ENCODE measurements around the gene MAPK7. TPM values are rescaled to one million over a fixed set of nuclear protein-coding genes. Genes with fewer than 3 reads are reported as not detected.
A peak's percentile ranks its signal among the peaks of the same experiment; 100 is the strongest.

The MAPK7 gene
- total RNA-seq, 2 donors from 2014 or later: 15.9 to 17.8 TPM

DNA sequence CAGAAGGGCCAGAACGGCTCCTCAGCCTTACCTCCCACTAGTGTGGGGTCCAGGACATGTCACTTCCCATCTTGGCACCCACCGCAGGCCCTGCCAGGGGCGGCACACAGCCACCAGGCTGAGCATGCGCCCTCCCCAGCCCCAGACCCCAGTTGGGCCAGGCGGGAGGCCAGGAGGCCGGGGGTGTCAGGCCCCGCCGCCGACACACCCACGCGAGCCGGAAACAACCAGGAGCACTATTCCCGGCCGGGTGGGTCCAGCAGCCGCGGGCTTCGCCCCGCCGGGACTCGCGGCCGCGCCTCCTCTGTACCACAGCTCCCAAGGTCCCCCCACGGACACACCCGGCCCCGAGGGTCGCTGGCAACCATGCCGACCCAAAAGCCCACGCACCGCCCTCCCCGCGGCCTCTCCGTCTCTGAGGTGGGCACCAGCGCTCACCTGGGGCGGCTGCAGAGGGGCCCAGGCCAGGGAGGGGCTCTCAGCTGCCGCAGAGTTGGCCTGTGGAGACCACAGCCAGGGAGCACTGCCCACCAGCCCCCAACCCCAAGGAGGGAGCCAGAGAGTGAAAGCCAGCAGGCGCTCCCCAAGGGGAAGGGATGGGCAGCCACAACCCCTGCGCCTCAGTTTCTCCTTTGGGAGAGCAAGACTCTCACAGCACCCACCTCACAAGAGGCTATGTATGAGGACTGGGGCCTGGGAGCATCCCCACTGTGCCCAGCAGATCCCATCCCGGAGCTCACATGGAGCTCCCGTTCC is 33.8 kb upstream of the MAPK7 start:
- H3K4me1 ChIP-seq: peaks cover 0 to 68% of the 10 kb centered on the region in 2 donors
- TF ChIP-seq, protein P1, sequence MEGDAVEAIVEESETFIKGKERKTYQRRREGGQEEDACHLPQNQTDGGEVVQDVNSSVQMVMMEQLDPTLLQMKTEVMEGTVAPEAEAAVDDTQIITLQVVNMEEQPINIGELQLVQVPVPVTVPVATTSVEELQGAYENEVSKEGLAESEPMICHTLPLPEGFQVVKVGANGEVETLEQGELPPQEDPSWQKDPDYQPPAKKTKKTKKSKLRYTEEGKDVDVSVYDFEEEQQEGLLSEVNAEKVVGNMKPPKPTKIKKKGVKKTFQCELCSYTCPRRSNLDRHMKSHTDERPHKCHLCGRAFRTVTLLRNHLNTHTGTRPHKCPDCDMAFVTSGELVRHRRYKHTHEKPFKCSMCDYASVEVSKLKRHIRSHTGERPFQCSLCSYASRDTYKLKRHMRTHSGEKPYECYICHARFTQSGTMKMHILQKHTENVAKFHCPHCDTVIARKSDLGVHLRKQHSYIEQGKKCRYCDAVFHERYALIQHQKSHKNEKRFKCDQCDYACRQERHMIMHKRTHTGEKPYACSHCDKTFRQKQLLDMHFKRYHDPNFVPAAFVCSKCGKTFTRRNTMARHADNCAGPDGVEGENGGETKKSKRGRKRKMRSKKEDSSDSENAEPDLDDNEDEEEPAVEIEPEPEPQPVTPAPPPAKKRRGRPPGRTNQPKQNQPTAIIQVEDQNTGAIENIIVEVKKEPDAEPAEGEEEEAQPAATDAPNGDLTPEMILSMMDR (IDR thresholded peaks at IDR 0.05): no peak
- no peak overlapping the region for H3K4me3 ChIP-seq
- DNase-seq (ENCODE audit: low spot score): no peak
- H3K27me3 ChIP-seq: no peaks in the 10 kb centered on the region
- peak overlapping the region in 1 of 2 donors; percentile 56 for H3K27ac ChIP-seq
- H3K9me3 ChIP-seq: no peaks in the 10 kb centered on the region
- no peaks in the 10 kb centered on the region for H3K36me3 ChIP-seq

DNA sequence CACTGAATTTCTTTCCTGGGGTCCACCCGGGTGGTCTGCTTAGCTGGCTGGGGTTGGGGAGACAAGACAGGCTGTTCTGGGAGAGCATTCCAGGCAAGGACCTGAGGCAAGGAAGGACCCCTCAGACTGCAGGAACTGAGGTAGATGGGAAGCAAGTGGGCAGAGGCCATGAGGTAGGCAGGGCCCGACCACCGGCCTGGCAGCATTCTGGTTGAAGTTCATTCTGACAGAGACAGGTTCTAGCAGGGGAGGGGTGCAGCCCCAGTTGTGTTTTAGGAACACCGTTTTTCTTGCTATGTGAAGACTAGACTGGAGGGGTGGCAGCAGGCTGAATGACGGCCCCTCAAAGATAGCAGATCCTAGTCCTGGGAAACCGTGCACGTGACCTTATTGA is 33.2 kb upstream of the MAPK7 start:
- no peaks in the 10 kb centered on the region for H3K27me3 ChIP-seq
- H3K9me3 ChIP-seq: no peaks in the 10 kb centered on the region
- H3K4me3 ChIP-seq: no peak overlapping the region
- no peak for DNase-seq (ENCODE audit: low spot score)
- H3K4me1 ChIP-seq: peaks cover 0 to 68% of the 10 kb centered on the region in 2 donors
- TF ChIP-seq, protein P1 (IDR thresholded peaks at IDR 0.05): no peak
- no peak overlapping the region for H3K27ac ChIP-seq
- H3K36me3 ChIP-seq: no peaks in the 10 kb centered on the region

DNA sequence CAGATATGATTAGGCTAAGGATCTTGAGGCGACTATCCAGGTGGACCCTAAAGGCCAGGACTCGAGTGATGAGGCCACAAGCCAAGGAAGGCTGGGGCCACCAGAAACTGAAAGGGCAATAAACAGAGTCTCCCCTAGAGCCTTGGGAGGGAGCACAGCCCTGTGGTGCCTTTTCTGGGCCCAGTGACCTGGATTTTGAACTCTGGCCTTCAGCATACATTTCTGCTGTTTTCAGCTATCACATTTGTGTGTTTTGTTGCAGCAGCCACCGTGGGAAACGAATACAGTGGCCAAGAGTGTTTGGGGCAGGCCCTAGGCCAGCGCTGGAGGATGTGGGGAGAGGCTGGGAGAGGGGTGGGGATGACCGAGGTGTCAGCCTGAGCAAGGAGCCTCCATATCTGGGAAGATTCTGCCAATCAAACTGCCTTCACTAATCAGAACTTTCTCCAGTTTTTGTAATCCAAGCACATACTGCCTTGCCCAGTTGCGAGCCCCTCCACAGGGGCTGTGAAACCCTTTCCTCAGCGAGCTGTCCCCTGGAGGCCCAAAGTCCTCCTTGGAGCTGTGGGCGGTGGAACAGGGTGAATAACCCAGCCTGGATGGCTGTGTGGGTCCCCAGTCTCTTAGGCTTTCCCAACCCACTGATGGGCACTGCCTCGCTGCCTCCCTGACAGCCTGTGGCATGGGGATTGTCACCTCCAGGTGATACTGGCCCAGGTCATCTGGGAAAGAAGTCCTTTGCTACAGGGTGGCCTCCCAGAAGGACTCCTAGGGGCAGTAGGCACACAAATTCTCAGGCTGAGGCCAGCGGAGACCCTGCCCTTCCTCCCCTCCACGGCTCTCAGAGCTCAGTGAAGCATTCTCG is 32.6 kb upstream of the MAPK7 start:
- TF ChIP-seq, protein P1 (IDR thresholded peaks at IDR 0.05): no peak
- Histone ChIP-seq H3K36me3 (no peaks in the 10 kb centered on the region), H3K27me3 (no peaks in the 10 kb centered on the region), H3K9me3 (no peaks in the 10 kb centered on the region), H3K27ac (peak overlapping the region; percentile 78 to 81), H3K4me3 (no peak overlapping the region), H3K4me1 (peaks cover 0 to 68% of the 10 kb centered on the region in 2 donors)
- DNase-seq (ENCODE audit: low spot score): no peak

DNA sequence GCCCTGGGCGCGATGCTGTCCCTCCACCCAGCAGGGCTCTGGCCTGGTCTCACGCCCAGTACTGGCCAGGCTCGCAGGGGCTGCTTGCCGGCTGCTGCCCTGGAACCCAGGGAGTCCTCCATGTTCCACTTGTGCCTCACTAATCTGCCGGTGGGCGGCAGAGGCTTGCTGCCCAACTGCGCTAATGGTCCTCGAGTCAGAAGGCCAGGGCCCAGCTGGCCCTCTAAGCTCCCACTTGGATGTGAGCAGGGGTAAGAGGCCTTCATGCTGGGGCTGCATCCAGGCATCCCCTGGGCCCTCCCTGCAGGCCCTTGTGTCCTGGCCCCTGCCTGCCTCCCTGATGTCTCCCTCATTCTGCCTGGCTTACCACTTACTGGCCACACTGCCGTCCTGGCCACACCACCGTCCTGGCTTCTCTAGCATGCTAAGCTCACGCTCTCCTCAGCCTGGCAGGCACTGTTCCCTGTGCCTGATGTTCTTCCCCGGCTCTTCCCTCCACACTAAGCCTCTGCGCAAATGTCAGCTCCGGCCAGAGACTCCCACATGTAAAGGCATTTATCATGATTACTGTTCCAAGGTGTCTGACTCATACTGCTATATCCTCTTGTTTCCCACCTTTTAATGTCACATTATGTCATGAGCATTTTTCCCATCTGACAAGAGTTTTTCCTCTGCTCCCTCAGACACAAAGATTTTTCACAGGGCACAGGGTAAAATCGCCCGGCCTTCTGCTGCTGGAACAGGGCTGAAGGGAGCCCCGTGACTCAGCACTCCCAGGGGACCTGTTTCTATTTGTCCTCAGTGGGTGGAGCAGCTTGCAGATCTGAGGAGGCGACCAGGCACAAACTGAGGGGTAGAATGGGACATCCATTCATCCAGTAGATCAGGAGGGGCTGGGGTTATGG is 31.7 kb upstream of the MAPK7 start:
- Histone ChIP-seq H3K36me3 (no peaks in the 10 kb centered on the region), H3K27me3 (no peaks in the 10 kb centered on the region), H3K4me1 (peaks cover 0 to 66% of the 10 kb centered on the region in 2 donors), H3K4me3 (no peak overlapping the region), H3K9me3 (no peaks in the 10 kb centered on the region), H3K27ac (peak overlapping the region; percentile 78 to 81)
- DNase-seq (ENCODE audit: low spot score): peak; percentile 93
- TF ChIP-seq, protein P1 (IDR thresholded peaks at IDR 0.05): no peak

DNA sequence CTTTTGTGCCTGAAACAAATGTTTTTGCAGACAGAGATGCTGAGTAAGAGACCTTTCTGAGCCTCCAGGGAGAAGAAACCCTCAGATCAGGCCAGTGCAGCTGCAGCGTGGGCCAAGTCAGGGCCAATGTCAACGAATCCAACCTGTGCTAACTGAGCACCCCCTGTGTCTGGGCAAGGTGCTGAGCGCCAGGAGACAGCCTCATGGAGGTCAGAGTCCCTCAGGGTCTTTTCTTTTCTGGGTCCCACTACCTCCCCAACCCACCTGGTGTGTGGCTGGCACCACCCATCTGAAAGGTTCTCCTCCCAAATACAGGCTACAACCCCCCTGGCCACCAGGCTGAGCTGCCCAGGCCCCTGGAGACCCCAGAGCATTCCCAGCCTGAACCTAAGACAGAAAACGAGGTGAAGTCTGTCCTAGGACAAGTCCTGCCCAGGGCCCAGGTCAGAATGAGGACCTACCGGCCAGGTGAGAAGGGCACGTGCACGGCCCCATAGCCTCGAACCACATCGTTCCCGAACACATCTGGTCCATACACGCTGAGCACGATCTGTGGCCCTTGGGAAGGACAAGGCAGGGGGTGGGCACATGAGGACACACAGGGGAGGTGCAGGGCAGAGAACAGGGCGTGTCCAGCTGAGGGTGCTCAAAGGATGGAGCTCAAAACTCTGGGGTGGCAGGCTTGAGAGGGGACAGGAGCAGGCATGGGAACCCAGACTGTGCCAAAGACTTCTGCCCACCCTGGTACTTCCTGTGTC is 30.8 kb upstream of the MAPK7 start:
- Histone ChIP-seq H3K36me3 (no peaks in the 10 kb centered on the region), H3K4me3 (no peak overlapping the region), H3K27me3 (no peaks in the 10 kb centered on the region), H3K27ac (peak overlapping the region; percentile 78 to 81), H3K4me1 (peaks cover 0 to 57% of the 10 kb centered on the region in 2 donors), H3K9me3 (no peaks in the 10 kb centered on the region)
- DNase-seq (ENCODE audit: low spot score): no peak
- TF ChIP-seq, protein P1 (IDR thresholded peaks at IDR 0.05): no peak

Data from right atrium auricular region (tissue), 2 donors.